Tibial artery (tissue), 4 donors: ENCODE data around the gene MAP7.

Experiments
- DNase-seq, 2 donors: peaks; one replicate each; pipeline ENCODE4 v3.0.0-alpha.2; 2019
- H3K27ac ChIP-seq, 2 donors: fragments of 200-600 bp; sonication (generic) in 1 of 2; 1 replicate in 1 of 2; 2 replicates in 1 of 2; pipeline ENCODE4 v1.5.1; 2018 to 2019; ENCODE audit warnings: mild to moderate bottlenecking in 1 of 2
- H3K27me3 ChIP-seq, 2 donors: fragments of 200-600 bp; sonication (generic) in 1 of 2; one replicate each; pipeline versions ENCODE4 v1.5.1 to v1.6.0; 2016 to 2019
- H3K36me3 ChIP-seq, 3 donors: fragments of 200-600 bp; sonication (generic) in 2 of 3; one replicate each; pipeline ENCODE4 v1.5.1; 2016 to 2019; ENCODE audit warnings: mild to moderate bottlenecking in 2 of 3
- H3K4me1 ChIP-seq, 4 donors: fragments of 200-600 bp; sonication (generic) in 2 of 4; 1 replicate in 3 of 4; 2 replicates in 1 of 4; pipeline ENCODE4 v1.5.1; 2016 to 2019
- H3K4me3 ChIP-seq, 2 donors: fragments of 200-600 bp; sonication (generic) in 1 of 2; 1 replicate in 1 of 2; 2 replicates in 1 of 2; pipeline ENCODE4 v1.5.1; 2018 to 2019; ENCODE audit warnings: mild to moderate bottlenecking in 2 of 2
- H3K9me3 ChIP-seq, 3 donors: fragments of 200-600 bp; sonication (generic) in 1 of 3; one replicate each; pipeline ENCODE4 v1.5.1; 2016 to 2019
- intact Hi-C: fragments of 100-400 bp; cut with DNase I; formaldehyde crosslinking; loops from one replicate; pipeline ENCODE4 v1.15.0; 2023; ENCODE audit warnings: low total_unique reads
- TF ChIP-seq, protein P1 (sequence below), 2 experiments: fragments of 200-600 bp in 1 of 2; fragments of 450-650 bp in 1 of 2; IDR thresholded peaks; one replicate each; pipeline ENCODE4 v1.5.1; 2017 to 2019; ENCODE audit warnings: antibody characterized with exemption in 2 of 2, mild to moderate bottlenecking in 1 of 2, moderate library complexity in 1 of 2

Gene MAP7

DNA sequence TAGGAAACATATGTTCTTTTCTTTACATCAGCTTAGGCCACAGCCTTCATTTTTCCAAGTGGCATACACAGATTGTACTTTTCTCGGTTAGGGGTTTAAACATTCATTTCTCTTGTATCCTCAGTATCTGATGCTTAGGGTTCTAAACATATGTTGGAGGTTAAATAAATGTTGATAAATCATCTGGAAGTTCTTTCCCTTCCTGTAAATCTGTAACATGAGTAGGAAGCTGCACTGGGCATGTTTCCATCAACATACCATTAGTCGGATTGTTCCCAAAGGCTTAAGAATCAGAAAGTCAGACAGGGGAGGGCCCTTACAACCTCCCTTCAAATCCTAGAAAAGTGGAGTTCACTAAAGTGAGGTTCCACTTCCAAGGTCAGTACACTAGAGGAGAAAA, 205.8 kb downstream of the MAP7 start:
- no peaks in the 10 kb centered on the region for H3K27me3 ChIP-seq
- no peaks in the 10 kb centered on the region for H3K9me3 ChIP-seq
- H3K4me3 ChIP-seq = no peak overlapping the region
- peaks cover 0 to 9% (median 0%) of the 10 kb centered on the region in 3 donors for H3K36me3 ChIP-seq
- no peak overlapping the region for H3K27ac ChIP-seq
- no peak for DNase-seq
- H3K4me1 ChIP-seq = no peaks in the 10 kb centered on the region
- TF ChIP-seq, protein P1, sequence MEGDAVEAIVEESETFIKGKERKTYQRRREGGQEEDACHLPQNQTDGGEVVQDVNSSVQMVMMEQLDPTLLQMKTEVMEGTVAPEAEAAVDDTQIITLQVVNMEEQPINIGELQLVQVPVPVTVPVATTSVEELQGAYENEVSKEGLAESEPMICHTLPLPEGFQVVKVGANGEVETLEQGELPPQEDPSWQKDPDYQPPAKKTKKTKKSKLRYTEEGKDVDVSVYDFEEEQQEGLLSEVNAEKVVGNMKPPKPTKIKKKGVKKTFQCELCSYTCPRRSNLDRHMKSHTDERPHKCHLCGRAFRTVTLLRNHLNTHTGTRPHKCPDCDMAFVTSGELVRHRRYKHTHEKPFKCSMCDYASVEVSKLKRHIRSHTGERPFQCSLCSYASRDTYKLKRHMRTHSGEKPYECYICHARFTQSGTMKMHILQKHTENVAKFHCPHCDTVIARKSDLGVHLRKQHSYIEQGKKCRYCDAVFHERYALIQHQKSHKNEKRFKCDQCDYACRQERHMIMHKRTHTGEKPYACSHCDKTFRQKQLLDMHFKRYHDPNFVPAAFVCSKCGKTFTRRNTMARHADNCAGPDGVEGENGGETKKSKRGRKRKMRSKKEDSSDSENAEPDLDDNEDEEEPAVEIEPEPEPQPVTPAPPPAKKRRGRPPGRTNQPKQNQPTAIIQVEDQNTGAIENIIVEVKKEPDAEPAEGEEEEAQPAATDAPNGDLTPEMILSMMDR (IDR thresholded peaks at IDR 0.05) = no peak
- intact Hi-C loops = no loop called here

DNA sequence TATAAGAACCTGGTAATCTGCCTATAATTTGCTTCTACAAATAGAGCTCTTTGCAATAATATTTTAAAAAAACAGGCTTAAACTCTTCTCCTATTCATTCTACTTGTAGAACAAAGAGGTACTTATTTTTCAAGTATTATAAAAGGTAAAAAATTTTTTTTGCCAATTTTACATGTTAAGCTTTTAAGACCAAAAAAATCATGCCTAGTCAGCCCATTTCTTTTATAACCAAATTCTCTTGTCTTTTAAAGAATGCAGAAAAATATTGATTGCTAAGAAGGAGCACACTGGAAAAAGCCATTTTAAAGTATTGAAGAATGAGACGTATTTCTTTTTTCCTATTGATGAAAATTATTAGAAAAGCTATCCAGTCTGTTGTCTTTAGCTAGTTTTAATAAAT, 206.5 kb downstream of the MAP7 start:
- intact Hi-C loops = no loop called here
- TF ChIP-seq, protein P1 (IDR thresholded peaks at IDR 0.05) = no peak
- H3K4me1 ChIP-seq = no peaks in the 10 kb centered on the region
- no peak for DNase-seq
- H3K36me3 ChIP-seq = peaks cover 0 to 9% (median 0%) of the 10 kb centered on the region in 3 donors
- no peaks in the 10 kb centered on the region for H3K27me3 ChIP-seq
- no peaks in the 10 kb centered on the region for H3K9me3 ChIP-seq
- H3K27ac ChIP-seq = no peak overlapping the region
- H3K4me3 ChIP-seq = no peak overlapping the region

DNA sequence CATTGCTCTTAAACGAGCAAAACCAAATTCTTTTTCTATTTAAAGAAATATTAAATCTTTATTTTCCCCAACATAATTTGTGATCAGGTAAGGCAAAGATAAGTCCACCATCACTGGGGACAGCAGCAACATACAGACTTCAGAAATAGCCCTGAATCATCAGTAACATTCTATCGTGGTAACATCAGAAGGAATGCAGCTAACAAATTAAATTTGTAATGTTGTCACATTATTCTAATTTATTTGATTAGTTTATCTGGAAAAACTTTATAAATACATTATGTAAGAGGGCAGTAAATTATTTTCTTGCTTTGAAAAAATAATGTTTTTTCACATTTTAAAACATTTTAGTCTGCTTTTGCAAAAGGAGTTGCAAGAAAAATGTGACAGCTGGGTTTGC, 206.9 kb downstream of the MAP7 start:
- H3K27ac ChIP-seq = no peak overlapping the region

DNA sequence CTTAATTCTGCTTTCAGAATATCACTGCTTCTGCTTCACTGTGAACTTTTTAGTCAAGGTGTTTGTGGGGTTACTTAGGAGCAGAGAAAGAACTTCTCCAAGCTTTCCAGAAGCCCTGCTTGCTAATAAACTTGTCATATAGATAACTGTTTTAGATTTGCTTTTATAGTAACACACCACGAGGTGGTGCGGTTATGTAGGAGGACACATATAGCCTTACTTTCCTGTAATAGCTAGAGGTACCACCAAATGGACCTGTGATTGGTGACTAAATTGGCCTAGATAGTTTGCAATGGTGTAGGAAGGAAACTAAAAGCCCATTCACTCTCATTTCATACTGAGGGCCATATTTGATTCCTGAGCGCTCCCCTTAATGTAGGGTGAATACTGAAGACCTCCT, 208.3 kb downstream of the MAP7 start:
- TF ChIP-seq, protein P1 (IDR thresholded peaks at IDR 0.05) = no peak
- Histone ChIP-seq H3K4me1 (no peaks in the 10 kb centered on the region), H3K27ac (no peak overlapping the region), H3K27me3 (no peaks in the 10 kb centered on the region), H3K36me3 (peaks cover 0 to 9% (median 0%) of the 10 kb centered on the region in 3 donors), H3K9me3 (no peaks in the 10 kb centered on the region), H3K4me3 (no peak overlapping the region)
- intact Hi-C loops = no loop called here
- no peak for DNase-seq

More for the DNA sequence above, 206.9 kb downstream of the MAP7 start:
- DNase-seq = no peak
- TF ChIP-seq, protein P1 (IDR thresholded peaks at IDR 0.05) = no peak
- Histone ChIP-seq H3K9me3 (no peaks in the 10 kb centered on the region), H3K27me3 (no peaks in the 10 kb centered on the region), H3K4me3 (no peak overlapping the region), H3K4me1 (no peaks in the 10 kb centered on the region), H3K36me3 (peaks cover 0 to 9% (median 0%) of the 10 kb centered on the region in 3 donors)
- intact Hi-C loops = no loop called here

DNA sequence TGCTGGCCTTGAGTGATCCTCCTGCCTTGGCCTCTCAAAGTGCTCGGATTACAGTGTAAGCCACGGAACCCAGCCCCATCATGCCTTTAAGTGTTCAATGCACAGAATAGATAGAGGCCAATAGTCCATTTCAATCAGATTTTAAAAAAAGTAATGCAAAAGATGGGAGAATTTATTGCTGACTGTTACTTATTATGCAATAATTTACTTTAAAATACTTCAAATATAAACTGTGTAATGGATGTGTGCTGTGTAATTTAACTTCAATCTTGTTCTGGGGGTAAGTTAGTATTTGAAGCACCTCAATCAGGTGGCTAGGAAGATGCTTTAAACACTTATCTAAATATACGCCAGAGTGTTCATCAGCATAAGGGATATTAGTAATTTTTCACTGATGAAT, 208.9 kb downstream of the MAP7 start:
- intact Hi-C loops = no loop called here
- H3K4me3 ChIP-seq = no peak overlapping the region
- H3K27ac ChIP-seq = no peak overlapping the region
- no peaks in the 10 kb centered on the region for H3K27me3 ChIP-seq
- peaks cover 0 to 9% (median 0%) of the 10 kb centered on the region in 3 donors for H3K36me3 ChIP-seq
- H3K4me1 ChIP-seq = no peaks in the 10 kb centered on the region
- no peak for DNase-seq
- TF ChIP-seq, protein P1 (IDR thresholded peaks at IDR 0.05) = no peak
- no peaks in the 10 kb centered on the region for H3K9me3 ChIP-seq

DNA sequence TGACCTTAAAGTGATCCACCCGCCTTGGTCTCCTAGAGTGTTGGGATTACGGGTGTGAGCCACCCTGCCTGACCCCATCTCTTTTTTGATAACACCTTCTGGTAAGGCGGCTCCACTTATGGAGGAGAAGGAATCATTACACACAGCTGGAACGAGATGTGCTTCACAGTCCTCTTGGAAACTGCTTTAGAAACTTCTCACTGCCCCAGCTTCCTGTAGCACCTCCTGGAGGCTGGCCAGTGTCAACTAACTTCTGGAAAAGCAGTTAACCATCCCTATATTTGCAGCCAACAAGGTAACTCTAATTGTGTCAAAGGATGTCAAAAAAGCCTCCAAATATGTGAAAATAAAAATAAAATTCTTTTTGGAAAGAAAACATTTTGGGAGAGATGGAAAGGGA, 211.7 kb downstream of the MAP7 start:
- no peaks in the 10 kb centered on the region for H3K4me1 ChIP-seq
- DNase-seq = no peak
- no peaks in the 10 kb centered on the region for H3K36me3 ChIP-seq
- TF ChIP-seq, protein P1 (IDR thresholded peaks at IDR 0.05) = no peak
- no peak overlapping the region for H3K4me3 ChIP-seq
- H3K27me3 ChIP-seq = no peaks in the 10 kb centered on the region
- H3K27ac ChIP-seq = no peak overlapping the region
- no peaks in the 10 kb centered on the region for H3K9me3 ChIP-seq
- intact Hi-C loops = no loop called here
